Measurements from ENCODE around the gene ANKUB1.

DNA sequence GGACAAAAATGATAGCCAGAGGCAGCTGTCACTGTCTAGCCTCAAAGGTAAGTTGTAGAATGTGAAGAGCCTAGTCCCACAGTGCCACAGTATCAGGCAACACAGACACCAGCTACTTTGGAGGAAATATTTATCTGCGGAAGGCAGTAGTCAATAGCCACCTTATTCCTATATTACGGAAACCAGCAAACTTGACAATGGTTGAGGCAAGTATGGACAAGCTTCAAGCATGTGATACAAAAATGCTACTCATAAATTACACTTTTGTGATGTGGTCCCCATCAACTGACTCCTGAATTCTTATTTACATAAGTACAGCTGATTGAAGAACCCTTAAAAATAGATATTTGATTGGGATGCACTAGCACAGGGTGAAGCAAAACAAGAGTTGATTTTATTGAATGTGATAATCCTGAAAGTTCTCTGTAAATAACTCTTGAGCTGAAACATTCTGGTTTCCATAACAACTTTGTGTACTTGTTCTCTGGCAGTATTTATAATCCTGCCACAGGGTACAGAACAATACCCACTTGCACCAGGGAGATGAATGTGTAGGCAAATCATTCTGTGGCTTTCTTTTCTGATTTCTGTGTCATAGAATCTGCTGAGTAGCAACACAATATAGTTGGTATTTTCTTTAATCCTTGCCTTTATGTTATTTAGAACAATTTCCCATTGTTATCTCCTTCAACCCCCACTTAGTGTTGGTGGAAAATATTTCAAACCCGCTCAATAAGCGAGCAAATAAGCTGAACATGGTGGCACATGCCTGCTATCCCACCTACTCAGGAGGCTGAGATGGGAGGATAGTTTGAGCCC, at the start of gene ANKUB1:
- TF ChIP-seq, protein P1, sequence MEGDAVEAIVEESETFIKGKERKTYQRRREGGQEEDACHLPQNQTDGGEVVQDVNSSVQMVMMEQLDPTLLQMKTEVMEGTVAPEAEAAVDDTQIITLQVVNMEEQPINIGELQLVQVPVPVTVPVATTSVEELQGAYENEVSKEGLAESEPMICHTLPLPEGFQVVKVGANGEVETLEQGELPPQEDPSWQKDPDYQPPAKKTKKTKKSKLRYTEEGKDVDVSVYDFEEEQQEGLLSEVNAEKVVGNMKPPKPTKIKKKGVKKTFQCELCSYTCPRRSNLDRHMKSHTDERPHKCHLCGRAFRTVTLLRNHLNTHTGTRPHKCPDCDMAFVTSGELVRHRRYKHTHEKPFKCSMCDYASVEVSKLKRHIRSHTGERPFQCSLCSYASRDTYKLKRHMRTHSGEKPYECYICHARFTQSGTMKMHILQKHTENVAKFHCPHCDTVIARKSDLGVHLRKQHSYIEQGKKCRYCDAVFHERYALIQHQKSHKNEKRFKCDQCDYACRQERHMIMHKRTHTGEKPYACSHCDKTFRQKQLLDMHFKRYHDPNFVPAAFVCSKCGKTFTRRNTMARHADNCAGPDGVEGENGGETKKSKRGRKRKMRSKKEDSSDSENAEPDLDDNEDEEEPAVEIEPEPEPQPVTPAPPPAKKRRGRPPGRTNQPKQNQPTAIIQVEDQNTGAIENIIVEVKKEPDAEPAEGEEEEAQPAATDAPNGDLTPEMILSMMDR (IDR thresholded peaks at IDR 0.05), result no peak
- TF ChIP-seq EZH2 (IDR thresholded peaks at IDR 0.05; ENCODE audit: borderline replicate concordance, insufficient read depth, low read depth, low read length, poor library complexity, severe bottlenecking), result no peak
